Measurements from ENCODE around the gene PARL. TPM values are rescaled to one million over a fixed set of nuclear protein-coding genes. Genes with fewer than 3 reads are reported as not detected.
A peak's percentile ranks its signal among the peaks of the same experiment; 100 is the strongest.

PARL gene
- total RNA-seq, 1 donor from 2014 or later: 47.8 TPM

- H3K4me1 Mint-ChIP-seq: peaks cover 13% of the 10 kb centered on the region
- DNase-seq (ENCODE audit: low spot score in 2 of 2, unreplicated experiment in 2 of 2): no peak
- no peak overlapping the region for H3K27ac Mint-ChIP-seq
- no peak overlapping the region for H3K4me3 Mint-ChIP-seq
- no peaks in the 10 kb centered on the region for H3K27me3 Mint-ChIP-seq (ENCODE audit: low read depth)
- no peaks in the 10 kb centered on the region for H3K9me3 Mint-ChIP-seq
- peaks cover 49% of the 10 kb centered on the region for H3K36me3 Mint-ChIP-seq
- TF ChIP-seq CTCF (IDR thresholded peaks at IDR 0.05; ENCODE audit: unreplicated experiment): no peak
Observed at GRCh38 chr3:183811638-183812037, 73.0 kb downstream of the PARL start.

GRCh38 chr3:183810643-183811594 lies 73.8 kb downstream of the PARL start:
- H3K27ac Mint-ChIP-seq: peak overlapping the region; percentile 21
- DNase-seq (ENCODE audit: low spot score in 2 of 2, unreplicated experiment in 2 of 2): no peak
- peaks cover 13% of the 10 kb centered on the region for H3K4me1 Mint-ChIP-seq
- H3K9me3 Mint-ChIP-seq: no peaks in the 10 kb centered on the region
- no peaks in the 10 kb centered on the region for H3K27me3 Mint-ChIP-seq (ENCODE audit: low read depth)
- TF ChIP-seq CTCF (IDR thresholded peaks at IDR 0.05; ENCODE audit: unreplicated experiment): no peak
- H3K4me3 Mint-ChIP-seq: no peak overlapping the region
- H3K36me3 Mint-ChIP-seq: peaks cover 48% of the 10 kb centered on the region

GRCh38 chr3:183809270-183809669 lies 75.4 kb downstream of the PARL start:
- Mint-ChIP-seq H3K36me3 (peaks cover 47% of the 10 kb centered on the region), H3K9me3 (no peaks in the 10 kb centered on the region), H3K4me3 (no peak overlapping the region), H3K27me3 (ENCODE audit: low read depth) (no peaks in the 10 kb centered on the region), H3K4me1 (peaks cover 13% of the 10 kb centered on the region), H3K27ac (no peak overlapping the region)
- no peak for DNase-seq (ENCODE audit: low spot score in 2 of 2, unreplicated experiment in 2 of 2)
- no peak for TF ChIP-seq CTCF (IDR thresholded peaks at IDR 0.05; ENCODE audit: unreplicated experiment)

GRCh38 chr3:183808355-183808754 lies 76.3 kb downstream of the PARL start:
- Mint-ChIP-seq H3K4me1 (peaks cover 13% of the 10 kb centered on the region), H3K36me3 (peaks cover 52% of the 10 kb centered on the region), H3K27me3 (ENCODE audit: low read depth) (no peaks in the 10 kb centered on the region)

GRCh38 chr3:183807881-183808280 lies 76.8 kb downstream of the PARL start:
- Mint-ChIP-seq H3K4me3 (no peak overlapping the region), H3K36me3 (peaks cover 55% of the 10 kb centered on the region)

More at GRCh38 chr3:183808355-183808754, 76.3 kb downstream of the PARL start:
- Mint-ChIP-seq H3K9me3 (no peaks in the 10 kb centered on the region), H3K27ac (no peak overlapping the region), H3K4me3 (no peak overlapping the region)
- TF ChIP-seq CTCF (IDR thresholded peaks at IDR 0.05; ENCODE audit: unreplicated experiment): no peak
- no peak for DNase-seq (ENCODE audit: low spot score in 2 of 2, unreplicated experiment in 2 of 2)

More at GRCh38 chr3:183807881-183808280, 76.8 kb downstream of the PARL start:
- Mint-ChIP-seq H3K27ac (no peak overlapping the region), H3K9me3 (no peaks in the 10 kb centered on the region), H3K4me1 (peaks cover 8% of the 10 kb centered on the region), H3K27me3 (ENCODE audit: low read depth) (no peaks in the 10 kb centered on the region)
- TF ChIP-seq CTCF (IDR thresholded peaks at IDR 0.05; ENCODE audit: unreplicated experiment): no peak
- no peak for DNase-seq (ENCODE audit: low spot score in 2 of 2, unreplicated experiment in 2 of 2)
